ENCODE measurements around the gene C10orf88. TPM values are rescaled to one million over a fixed set of nuclear protein-coding genes. Genes with fewer than 3 reads are reported as not detected.

C10orf88 gene
- total and polyA plus RNA-seq, 2 experiments from 2014 or later: 5.6 to 11.1 TPM

DNA sequence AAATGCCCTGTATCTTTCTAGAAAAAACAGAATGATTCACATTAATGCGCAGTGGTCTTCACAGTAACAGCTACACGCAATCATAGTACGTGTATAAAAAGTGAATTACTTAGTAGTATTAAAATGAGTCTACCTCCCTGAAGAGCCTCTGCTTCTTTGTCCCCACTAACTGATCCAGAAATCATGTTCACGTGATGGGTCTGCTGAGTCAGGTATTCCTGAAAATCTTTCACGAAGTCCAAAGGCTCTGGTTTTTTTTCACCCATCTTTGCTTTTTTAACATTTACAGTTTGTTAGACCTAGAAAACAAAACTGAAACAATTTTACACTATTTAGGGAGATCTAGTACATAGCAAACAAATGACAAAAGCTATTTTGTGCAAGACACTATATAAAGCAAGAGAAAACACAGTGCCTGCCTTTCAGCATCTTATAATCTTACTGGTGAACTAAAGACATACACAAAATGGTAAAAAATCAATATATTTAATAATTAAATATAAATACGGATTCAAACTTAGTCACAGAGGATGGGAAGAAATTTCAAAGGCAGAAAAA, 44.4 kb upstream of the C10orf88 start:
- no peak overlapping the region for H3K4me3 ChIP-seq
- ATAC-seq (no peak), DNase-seq (ENCODE audit: low spot score) (no peak)
- H3K27me3 ChIP-seq (ENCODE audit: insufficient read depth): no peaks in the 10 kb centered on the region
- no peaks in the 10 kb centered on the region for H3K27me3 Mint-ChIP-seq (ENCODE audit: insufficient read depth, low read depth, poor library complexity)
- H4K20me1 ChIP-seq (replicated peaks; ENCODE audit: insufficient read depth): peaks cover 28% of the 10 kb centered on the region
- H3K9me3 Mint-ChIP-seq: no peaks in the 10 kb centered on the region
- peaks cover 22% of the 10 kb centered on the region for H3K36me3 Mint-ChIP-seq (ENCODE audit: low read depth)
- TF ChIP-seq, protein P1, sequence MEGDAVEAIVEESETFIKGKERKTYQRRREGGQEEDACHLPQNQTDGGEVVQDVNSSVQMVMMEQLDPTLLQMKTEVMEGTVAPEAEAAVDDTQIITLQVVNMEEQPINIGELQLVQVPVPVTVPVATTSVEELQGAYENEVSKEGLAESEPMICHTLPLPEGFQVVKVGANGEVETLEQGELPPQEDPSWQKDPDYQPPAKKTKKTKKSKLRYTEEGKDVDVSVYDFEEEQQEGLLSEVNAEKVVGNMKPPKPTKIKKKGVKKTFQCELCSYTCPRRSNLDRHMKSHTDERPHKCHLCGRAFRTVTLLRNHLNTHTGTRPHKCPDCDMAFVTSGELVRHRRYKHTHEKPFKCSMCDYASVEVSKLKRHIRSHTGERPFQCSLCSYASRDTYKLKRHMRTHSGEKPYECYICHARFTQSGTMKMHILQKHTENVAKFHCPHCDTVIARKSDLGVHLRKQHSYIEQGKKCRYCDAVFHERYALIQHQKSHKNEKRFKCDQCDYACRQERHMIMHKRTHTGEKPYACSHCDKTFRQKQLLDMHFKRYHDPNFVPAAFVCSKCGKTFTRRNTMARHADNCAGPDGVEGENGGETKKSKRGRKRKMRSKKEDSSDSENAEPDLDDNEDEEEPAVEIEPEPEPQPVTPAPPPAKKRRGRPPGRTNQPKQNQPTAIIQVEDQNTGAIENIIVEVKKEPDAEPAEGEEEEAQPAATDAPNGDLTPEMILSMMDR (conservative IDR thresholded peaks at IDR 0.05; ENCODE audit: low read depth in 2 of 2): no peak
- TF ChIP-seq NANOG (IDR thresholded peaks at IDR 0.05; ENCODE audit: borderline replicate concordance) (no peak), EZH2phosphoT487 (IDR thresholded peaks at IDR 0.05; ENCODE audit: unreplicated experiment) (no peak), JUNB (IDR thresholded peaks at IDR 0.05; ENCODE audit: unreplicated experiment) (no peak), POLR2AphosphoS5 (IDR thresholded peaks at IDR 0.05; ENCODE audit: low read depth) (no peak), ZNF114 (CRISPR knock-in tag; IDR thresholded peaks at IDR 0.05) (no peak), ZNF331 (CRISPR knock-in tag; IDR thresholded peaks at IDR 0.05; ENCODE audit: low read depth) (no peak), CREB1 (CRISPR knock-in tag; IDR thresholded peaks at IDR 0.05; ENCODE audit: low read depth) (no peak)
- TF ChIP-seq, protein P2, sequence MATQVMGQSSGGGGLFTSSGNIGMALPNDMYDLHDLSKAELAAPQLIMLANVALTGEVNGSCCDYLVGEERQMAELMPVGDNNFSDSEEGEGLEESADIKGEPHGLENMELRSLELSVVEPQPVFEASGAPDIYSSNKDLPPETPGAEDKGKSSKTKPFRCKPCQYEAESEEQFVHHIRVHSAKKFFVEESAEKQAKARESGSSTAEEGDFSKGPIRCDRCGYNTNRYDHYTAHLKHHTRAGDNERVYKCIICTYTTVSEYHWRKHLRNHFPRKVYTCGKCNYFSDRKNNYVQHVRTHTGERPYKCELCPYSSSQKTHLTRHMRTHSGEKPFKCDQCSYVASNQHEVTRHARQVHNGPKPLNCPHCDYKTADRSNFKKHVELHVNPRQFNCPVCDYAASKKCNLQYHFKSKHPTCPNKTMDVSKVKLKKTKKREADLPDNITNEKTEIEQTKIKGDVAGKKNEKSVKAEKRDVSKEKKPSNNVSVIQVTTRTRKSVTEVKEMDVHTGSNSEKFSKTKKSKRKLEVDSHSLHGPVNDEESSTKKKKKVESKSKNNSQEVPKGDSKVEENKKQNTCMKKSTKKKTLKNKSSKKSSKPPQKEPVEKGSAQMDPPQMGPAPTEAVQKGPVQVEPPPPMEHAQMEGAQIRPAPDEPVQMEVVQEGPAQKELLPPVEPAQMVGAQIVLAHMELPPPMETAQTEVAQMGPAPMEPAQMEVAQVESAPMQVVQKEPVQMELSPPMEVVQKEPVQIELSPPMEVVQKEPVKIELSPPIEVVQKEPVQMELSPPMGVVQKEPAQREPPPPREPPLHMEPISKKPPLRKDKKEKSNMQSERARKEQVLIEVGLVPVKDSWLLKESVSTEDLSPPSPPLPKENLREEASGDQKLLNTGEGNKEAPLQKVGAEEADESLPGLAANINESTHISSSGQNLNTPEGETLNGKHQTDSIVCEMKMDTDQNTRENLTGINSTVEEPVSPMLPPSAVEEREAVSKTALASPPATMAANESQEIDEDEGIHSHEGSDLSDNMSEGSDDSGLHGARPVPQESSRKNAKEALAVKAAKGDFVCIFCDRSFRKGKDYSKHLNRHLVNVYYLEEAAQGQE (IDR thresholded peaks at IDR 0.05; ENCODE audit: unreplicated experiment): no peak
- TF ChIP-seq, protein P3, sequence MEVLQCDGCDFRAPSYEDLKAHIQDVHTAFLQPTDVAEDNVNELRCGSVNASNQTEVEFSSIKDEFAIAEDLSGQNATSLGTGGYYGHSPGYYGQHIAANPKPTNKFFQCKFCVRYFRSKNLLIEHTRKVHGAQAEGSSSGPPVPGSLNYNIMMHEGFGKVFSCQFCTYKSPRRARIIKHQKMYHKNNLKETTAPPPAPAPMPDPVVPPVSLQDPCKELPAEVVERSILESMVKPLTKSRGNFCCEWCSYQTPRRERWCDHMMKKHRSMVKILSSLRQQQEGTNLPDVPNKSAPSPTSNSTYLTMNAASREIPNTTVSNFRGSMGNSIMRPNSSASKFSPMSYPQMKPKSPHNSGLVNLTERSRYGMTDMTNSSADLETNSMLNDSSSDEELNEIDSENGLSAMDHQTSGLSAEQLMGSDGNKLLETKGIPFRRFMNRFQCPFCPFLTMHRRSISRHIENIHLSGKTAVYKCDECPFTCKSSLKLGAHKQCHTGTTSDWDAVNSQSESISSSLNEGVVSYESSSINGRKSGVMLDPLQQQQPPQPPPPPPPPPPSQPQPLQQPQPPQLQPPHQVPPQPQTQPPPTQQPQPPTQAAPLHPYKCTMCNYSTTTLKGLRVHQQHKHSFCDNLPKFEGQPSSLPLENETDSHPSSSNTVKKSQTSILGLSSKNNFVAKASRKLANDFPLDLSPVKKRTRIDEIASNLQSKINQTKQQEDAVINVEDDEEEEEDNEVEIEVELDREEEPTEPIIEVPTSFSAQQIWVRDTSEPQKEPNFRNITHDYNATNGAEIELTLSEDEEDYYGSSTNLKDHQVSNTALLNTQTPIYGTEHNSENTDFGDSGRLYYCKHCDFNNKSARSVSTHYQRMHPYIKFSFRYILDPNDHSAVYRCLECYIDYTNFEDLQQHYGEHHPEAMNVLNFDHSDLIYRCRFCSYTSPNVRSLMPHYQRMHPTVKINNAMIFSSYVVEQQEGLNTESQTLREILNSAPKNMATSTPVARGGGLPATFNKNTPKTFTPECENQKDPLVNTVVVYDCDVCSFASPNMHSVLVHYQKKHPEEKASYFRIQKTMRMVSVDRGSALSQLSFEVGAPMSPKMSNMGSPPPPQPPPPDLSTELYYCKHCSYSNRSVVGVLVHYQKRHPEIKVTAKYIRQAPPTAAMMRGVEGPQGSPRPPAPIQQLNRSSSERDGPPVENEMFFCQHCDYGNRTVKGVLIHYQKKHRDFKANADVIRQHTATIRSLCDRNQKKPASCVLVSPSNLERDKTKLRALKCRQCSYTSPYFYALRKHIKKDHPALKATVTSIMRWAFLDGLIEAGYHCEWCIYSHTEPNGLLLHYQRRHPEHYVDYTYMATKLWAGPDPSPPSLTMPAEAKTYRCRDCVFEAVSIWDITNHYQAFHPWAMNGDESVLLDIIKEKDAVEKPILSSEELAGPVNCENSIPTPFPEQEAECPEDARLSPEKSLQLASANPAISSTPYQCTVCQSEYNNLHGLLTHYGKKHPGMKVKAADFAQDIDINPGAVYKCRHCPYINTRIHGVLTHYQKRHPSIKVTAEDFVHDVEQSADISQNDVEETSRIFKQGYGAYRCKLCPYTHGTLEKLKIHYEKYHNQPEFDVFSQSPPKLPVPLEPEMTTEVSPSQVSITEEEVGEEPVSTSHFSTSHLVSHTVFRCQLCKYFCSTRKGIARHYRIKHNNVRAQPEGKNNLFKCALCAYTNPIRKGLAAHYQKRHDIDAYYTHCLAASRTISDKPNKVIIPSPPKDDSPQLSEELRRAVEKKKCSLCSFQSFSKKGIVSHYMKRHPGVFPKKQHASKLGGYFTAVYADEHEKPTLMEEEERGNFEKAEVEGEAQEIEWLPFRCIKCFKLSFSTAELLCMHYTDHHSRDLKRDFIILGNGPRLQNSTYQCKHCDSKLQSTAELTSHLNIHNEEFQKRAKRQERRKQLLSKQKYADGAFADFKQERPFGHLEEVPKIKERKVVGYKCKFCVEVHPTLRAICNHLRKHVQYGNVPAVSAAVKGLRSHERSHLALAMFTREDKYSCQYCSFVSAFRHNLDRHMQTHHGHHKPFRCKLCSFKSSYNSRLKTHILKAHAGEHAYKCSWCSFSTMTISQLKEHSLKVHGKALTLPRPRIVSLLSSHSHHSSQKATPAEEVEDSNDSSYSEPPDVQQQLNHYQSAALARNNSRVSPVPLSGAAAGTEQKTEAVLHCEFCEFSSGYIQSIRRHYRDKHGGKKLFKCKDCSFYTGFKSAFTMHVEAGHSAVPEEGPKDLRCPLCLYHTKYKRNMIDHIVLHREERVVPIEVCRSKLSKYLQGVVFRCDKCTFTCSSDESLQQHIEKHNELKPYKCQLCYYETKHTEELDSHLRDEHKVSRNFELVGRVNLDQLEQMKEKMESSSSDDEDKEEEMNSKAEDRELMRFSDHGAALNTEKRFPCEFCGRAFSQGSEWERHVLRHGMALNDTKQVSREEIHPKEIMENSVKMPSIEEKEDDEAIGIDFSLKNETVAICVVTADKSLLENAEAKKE (CRISPR knock-in tag; IDR thresholded peaks at IDR 0.05): no peak
- H3K4me1 Mint-ChIP-seq: peaks cover 9% of the 10 kb centered on the region; the same call in 2 of the 3 replicates
- no peak overlapping the region for H3K27ac ChIP-seq (ENCODE audit: low read depth)
- peaks cover 3% of the 10 kb centered on the region; the same call in 1 of the 2 replicates for H3K36me3 ChIP-seq (ENCODE audit: insufficient read depth)
- no peaks in the 10 kb centered on the region for H3K9me2 ChIP-seq (ENCODE audit: insufficient read depth)
- H3K27ac Mint-ChIP-seq: no peak overlapping the region
- H3K4me3 Mint-ChIP-seq: no peak overlapping the region
- H3K4me2 ChIP-seq: no peak overlapping the region
- H3K4me1 ChIP-seq (ENCODE audit: insufficient read depth): no peaks in the 10 kb centered on the region
- H3F3A ChIP-seq (replicated peaks; ENCODE audit: low read depth): no peaks in the 10 kb centered on the region
- peaks cover 46% of the 10 kb centered on the region for H3K79me2 ChIP-seq (replicated peaks; ENCODE audit: insufficient read depth)
- H2AFZ ChIP-seq: no peak overlapping the region
